Fibroblast of pulmonary artery (primary cell): ENCODE data around the gene ZNF398.
A peak's percentile ranks its signal among the peaks of the same experiment; 100 is the strongest.

ENCODE experiments used
- DNase-seq: peaks from one replicate; pipeline ENCODE4 v3.0.0-alpha.2; 2010; ENCODE audit warnings: low read depth
- H3K4me3 ChIP-seq: replicated peaks from 2 replicates; pipeline ENCODE4 v1.5.1; 2011; ENCODE audit warnings: low read depth, mild to moderate bottlenecking, control low read depth, low read length, moderate library complexity
- TF ChIP-seq, protein P1 (sequence below): IDR thresholded peaks from 2 replicates; pipeline ENCODE4 v1.5.1; 2011; ENCODE audit warnings: mild to moderate bottlenecking, control low read depth, low read length, inconsistent platforms; ENCODE audit errors: missing control alignments

The ZNF398 gene

DNA sequence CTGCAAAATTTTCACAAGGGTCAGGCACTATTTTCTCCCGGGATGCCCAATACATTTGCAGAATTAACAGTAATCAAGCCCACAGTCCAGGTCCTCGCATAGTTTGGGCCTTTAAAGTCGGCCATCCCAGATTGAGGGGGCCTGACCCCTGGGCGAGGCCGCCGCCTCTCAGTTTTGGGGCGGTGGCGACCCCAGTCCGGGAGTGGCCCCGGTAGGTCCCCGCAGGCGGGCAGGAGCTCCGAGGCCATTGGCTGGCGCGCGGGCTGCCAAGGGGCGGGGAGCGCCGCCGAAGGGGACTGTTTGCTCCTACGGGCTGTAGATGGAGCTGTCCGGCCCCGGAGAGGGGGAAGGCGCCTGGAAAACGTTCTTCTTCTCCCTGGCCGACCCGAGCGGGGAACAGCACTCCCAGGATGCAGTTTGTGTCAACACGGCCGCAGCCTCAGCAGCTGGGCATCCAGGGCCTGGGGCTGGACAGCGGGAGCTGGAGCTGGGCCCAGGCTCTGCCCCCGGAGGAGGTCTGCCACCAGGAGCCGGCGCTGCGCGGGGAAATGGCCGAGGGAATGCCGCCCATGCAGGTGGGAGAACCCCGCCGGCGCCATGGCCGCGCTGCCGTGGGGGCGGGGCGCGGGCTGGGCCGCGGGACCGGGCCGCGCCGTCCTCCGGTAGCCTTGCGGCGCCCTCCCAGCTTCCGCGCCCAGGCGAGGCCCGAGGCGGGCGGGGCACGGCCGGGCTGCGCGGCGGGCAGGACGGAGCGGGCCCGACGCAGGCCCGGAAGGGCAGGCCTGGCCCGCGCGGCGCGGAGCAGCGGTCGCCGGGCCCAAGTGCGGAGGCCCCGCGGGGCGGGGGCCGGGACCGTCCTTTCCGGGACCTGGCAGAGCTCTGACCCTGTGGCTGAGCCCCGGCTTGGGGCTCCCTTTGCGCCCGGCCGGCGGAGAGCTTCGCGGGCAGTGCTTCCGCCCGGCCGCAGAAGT is 48.2 kb downstream of the ZNF398 start, which contains the start of gene ZNF282:
TSS of gene ZNF282 (plus strand) at position 367 of the 971 bp plus-strand sequence. CDS start at position 411, 44 bp downstream.
- peak; percentile 88 for DNase-seq
- peak within 1 kb of the TSS; percentile 82 for H3K4me3 ChIP-seq
- TF ChIP-seq, protein P1, sequence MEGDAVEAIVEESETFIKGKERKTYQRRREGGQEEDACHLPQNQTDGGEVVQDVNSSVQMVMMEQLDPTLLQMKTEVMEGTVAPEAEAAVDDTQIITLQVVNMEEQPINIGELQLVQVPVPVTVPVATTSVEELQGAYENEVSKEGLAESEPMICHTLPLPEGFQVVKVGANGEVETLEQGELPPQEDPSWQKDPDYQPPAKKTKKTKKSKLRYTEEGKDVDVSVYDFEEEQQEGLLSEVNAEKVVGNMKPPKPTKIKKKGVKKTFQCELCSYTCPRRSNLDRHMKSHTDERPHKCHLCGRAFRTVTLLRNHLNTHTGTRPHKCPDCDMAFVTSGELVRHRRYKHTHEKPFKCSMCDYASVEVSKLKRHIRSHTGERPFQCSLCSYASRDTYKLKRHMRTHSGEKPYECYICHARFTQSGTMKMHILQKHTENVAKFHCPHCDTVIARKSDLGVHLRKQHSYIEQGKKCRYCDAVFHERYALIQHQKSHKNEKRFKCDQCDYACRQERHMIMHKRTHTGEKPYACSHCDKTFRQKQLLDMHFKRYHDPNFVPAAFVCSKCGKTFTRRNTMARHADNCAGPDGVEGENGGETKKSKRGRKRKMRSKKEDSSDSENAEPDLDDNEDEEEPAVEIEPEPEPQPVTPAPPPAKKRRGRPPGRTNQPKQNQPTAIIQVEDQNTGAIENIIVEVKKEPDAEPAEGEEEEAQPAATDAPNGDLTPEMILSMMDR = peak; percentile 62

- DNase-seq = no peak
- peak overlapping the region; percentile 82 for H3K4me3 ChIP-seq
- TF ChIP-seq, protein P1 = no peak
Measured at GRCh38 chr7:149196151-149196704, 49.0 kb downstream of the ZNF398 start.

DNA sequence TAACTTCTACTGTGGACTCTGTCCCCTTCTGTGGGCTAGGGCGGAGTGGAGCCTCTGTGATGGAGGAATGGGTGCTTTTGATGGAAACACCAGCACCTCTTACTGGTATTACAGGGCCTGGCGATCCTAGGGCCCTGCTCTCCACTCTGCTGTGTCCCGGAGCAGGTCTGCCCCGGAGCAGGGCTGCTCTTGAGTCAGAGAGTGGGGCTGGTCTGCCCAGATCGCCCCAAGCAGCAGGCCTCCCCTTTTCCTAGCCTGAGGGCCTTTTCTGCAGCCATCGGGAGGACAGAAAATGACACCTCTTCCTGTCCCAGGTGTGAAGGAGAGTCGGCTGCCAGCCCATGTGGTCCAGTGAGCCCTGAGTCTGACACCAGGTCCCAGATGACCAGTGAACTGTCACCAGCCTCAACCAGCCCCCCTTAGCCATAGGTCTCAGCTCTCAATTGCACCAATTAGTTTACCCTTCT is 49.5 kb downstream of the ZNF398 start:
- no peak for DNase-seq
- H3K4me3 ChIP-seq = peak overlapping the region; percentile 82
- TF ChIP-seq, protein P1 = no peak

DNA sequence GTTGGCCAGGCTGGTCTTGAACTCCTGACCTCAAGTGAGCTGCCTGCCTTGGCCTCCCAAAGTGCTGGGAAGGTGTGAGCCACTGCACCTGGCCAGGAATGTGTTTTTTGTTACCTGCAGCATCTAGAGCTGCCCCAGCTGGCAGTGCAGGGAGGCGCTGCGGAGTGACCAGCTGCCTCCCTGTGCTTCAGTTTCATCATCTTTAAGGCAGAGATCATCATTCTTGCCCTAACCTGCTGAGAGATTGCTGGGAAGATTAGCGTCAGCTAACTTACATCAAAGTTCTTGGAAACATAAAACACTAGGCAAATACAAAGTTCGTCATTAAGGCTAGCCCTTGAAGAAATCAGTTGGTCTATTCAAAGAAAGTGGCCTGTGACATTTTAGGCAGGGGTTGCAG is 50.4 kb downstream of the ZNF398 start:
- no peak for DNase-seq
- H3K4me3 ChIP-seq = no peak overlapping the region
- TF ChIP-seq, protein P1 = no peak

DNA sequence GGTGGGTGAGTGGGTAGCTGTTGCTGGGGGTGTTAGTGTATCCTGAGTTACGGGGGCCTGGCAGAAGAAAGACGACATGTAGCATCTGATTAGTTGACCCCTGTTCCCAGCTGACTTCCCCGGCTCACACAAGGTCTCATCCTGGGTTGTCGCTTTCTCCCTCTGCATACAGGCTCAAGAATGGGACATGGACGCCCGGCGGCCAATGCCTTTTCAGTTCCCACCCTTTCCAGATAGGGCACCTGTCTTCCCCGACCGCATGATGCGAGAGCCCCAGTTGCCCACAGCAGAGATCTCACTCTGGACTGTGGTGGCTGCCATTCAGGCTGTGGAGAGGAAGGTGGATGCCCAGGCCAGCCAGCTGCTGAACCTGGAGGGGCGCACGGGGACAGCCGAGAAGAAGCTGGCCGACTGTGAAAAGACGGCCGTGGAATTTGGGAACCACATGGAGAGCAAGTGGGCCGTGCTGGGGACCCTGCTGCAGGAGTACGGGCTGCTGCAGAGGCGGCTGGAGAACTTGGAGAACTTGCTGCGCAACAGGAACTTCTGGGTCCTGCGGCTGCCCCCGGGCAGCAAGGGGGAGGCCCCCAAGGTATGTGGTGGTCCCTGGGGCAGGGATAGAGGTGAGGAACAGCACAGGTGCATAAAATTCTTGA is 51.0 kb downstream of the ZNF398 start:
- TF ChIP-seq, protein P1 = no peak
- H3K4me3 ChIP-seq = no peak overlapping the region

GRCh38 chr7:149199234-149199995 is 52.2 kb downstream of the ZNF398 start:
- no peak overlapping the region for H3K4me3 ChIP-seq
- TF ChIP-seq, protein P1 = no peak
- peak; percentile 43 for DNase-seq

More for the DNA sequence above, 51.0 kb downstream of the ZNF398 start:
- DNase-seq = no peak
